GM04504 (cell line): ENCODE results near the gene SARNP.
"Not testable (repeated sequence)": the region's sequence is repeated elsewhere in the genome, so short reads cannot be mapped to it uniquely, and the experiment has no call there.

ENCODE experiments used
- DNase-seq: peaks from one replicate; pipeline ENCODE4 v3.0.0-alpha.2; 2012; ENCODE audit warnings: low read depth

SARNP gene

DNA sequence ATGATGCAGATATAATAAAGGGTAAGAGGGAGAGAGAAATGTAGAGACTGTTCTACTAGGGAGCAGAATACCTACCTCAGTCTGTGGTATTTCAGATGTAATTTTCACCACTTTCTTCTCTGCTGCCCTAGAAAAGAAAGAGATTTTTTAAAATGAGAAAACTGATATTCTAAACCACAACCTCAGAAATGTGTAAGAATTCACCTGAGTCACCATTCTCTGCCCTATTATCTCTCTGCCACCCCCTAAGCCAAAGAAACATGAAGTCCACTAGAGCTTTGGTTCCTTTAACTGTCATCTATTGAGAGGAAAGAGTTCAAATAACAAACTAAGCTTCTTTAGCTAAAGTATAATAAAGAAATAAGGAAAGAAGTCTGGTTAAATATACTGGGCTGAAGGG, 21.6 kb downstream of the SARNP start:
- DNase-seq, result no peak

DNA sequence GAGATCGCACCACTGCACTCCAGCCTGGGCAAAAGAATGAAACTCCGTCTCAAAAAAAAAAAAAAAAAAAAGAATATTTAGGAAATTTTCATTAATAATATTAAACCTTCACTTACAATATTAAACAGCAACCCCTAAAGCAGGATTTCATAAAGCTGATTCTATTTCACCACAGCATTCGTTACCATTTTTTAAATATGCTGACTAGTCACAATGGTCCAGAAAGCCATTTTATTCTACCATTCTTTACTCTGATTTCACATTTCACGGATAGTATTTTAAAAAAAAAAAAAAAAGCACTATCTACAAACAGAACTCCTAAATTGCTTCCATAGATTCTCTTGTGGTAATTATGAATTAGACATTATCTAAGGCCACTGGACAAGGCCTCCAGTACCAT, 27.6 kb downstream of the SARNP start:
- no peak for DNase-seq

DNA sequence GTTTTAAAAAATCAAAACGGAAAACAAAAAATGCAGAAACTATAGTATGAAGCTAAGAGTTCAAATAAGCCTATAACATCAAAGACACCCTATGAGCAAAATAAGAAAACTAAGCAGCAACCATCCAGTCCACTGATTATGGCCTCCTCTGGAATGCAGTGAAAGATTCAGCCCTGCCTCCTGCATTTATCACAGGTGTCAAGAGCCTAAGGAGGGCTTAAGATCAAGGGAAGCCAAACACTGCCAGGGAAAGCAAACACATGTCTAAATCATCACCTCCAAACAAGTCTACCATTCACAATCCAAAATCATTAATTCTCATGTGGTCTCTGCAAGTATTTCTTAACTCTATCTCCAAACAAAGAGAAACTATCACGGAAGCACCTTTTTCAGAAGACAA, 28.4 kb downstream of the SARNP start:
- DNase-seq, result no peak

DNA sequence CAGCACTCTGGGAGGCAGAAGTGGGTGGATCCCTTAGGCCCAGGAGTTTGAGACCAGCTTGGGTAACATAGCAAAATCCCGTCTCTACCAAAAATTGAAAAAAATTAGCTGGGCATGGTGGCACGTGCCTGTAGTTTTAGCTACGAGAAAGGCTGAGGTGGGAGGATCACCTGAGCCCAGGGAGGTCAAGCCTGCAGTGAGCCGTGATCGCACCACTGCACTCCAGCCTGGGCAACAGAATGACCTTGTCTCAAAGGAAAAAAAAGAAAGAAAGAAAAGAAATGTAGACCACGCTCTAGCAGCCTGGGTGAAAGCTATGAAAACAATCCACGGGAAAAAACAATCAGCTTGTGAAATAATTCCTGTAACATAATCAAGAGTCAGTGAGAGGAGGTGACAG, 29.0 kb downstream of the SARNP start:
- DNase-seq, result no peak

DNA sequence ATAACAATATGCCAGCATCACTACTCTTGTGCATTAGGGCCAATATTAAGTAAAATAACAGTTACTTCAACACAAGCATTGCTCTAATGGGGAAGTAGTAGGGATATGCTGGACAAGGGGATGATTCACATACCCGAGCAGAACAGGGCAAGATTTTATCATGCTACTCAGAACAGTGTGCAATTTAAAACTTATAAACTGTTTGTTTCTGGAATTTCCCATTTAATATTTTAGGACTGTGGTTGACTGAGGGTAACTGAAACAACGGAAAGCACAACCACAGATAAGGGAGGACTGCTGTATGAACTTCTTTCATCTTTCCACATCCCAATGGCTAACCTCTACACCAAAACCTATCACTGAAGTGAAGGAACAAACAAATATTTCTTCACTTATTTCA, 36.8 kb downstream of the SARNP start:
- DNase-seq, result no peak

DNA sequence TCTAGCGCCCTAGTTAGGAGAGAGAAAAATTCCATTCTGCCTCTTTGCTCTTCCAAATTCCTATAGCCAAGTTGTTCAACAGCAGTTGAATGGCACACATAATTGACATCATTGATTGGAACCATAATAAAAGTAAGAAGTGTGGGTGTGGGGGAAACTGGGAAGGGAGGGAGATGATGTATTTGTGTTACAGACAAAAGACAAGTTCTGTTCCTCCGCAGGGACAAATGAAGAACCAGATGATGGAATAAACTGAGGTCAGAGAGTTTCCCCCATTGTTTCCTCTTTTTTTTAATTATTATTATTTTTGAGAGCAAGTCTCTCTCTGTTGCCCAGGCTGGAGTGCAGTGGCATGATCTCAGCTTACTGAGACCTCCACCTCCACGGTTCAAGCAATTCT, 39.7 kb downstream of the SARNP start:
- no peak for DNase-seq

DNA sequence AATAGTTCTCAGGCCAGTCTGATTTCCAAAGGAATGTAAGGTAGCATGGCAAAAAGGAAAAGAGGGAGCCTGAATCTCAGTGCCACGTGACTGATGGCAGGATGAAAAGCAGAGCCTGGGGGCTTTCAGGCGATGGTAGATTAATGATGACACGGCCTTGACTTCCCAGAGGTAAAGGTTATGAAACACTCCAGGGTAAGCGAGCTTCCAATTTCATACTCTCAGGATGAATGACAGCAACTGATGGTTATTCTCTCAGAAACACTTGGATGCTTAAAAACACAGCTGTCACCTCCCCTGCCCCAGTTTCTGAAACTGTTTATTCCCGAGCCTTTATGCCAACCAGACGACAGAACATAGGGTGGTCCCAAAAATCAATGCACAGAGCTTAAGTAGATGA, 45.8 kb downstream of the SARNP start:
- no peak for DNase-seq

DNA sequence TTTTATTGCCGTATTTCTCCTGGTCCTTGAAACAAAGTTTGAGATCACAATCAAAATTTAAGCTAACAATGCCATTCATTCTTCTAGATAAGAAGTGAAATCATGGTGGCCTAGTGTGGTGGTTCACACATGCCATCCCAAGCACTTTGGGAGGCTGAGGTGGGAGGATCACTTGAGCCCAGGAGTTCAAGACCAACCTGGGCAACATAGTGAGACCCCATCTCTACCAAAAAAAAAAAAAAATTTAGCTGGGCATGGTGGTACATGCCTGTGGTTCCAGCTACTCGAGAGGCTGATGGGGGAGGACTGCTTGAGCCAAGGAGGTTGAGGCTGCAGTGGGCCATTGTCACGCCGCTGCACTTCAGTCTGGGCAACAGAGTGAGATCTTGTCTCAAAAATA, 50.4 kb downstream of the SARNP start:
- DNase-seq, result no peak

DNA sequence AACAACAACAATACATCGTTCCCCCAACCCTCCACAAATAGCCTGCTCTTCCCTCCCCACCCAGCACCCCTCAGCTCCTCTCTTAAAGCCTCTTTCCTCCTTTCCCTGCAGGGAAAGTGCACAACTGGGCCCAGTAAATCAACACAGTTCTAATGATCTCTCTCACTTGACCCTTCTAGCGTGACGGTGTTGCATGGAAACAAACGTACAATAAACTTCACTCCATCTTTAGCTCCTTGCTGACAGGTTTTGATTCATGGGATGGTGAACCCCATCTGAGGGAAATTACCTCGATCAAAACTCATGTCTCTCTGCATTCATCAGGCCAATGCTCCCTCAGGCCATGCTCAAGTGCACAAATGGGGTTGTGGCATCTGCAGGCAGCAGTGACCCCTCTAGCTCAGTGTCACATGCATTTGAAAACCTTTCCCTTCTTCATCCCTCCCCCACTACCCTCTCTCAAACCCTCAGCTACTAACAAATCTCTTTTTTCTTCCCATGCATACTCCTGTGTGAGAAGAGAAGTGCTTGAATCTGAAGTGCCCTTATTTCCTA, 51.7 kb downstream of the SARNP start:
- no peak for DNase-seq

DNA sequence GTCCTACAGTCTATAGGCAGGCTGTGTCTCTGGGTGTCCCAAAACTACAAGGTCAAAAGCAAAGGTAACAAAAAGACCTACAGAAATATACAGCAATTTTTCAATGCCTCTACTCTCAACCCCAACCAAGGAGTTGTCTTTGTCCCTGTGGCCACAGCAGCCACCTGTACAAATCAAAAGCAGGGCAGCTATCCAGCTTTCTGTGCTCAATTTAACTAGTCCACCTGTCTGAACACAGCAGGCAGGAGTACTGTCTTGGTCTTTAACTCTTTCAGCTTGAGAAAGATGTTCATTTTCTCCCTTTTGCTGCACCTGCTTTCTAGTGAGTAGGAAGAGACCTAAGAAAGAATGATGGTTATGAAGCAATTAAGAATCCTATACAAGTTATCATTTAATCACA, 54.9 kb downstream of the SARNP start:
- no peak for DNase-seq

DNA sequence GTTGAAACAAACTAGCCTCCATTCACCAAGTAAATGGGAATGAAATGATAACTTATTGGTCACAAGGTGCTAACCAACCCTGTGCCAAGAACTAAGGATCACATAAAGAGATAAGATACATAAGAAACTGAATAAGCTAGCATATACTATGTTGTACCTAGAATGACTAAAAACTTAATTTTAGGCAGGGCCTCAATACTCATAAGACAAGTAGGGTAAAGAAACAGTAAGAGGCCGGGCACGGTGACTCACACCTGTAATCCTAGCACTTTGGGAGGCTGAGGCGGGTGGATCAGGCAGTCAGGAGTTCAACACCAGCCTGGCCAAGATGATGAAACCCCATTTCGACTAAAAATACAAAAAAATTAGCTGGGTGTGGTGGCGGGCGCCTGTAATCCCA, 56.9 kb downstream of the SARNP start:
- no peak for DNase-seq

DNA sequence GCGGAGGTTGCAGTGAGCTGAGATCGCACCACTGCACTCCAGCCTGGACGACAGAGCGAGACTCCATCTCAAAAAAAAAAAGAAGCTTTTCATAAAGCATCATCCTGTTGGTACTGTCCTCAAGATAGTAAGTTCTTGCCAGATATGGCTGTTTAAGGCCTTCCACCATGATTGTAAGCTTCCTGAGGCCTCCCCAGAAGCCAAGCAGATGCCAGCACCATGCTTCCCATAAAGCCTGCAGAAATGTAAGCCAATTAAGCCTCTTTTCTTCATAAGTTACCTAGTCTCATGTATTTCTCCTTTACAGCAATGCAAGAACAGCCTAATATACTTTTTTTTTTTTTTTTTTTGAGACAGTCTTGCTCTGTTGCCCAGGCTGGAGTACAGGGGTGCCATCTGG, 58.9 kb downstream of the SARNP start:
- DNase-seq, result not testable (repeated sequence)

DNA sequence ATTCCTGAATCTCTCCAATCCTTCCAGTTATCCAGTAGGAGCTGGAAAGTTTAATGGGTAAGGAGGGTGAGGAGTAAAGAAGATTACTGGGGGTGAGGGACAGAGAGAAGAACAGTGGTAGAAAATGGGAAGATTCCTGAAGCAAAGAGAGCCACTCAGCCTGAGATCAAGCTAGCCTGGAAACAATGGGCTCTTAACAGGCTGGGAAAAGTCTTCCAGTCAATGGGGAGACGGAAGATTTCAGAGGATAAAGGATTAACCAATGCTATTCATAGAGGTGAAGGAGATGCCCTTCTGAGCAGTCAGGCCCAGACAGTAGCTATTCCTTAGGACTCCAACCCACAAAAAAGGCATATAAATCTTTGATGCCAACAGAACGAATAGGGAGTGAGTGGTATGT, 59.8 kb downstream of the SARNP start:
- no peak for DNase-seq

DNA sequence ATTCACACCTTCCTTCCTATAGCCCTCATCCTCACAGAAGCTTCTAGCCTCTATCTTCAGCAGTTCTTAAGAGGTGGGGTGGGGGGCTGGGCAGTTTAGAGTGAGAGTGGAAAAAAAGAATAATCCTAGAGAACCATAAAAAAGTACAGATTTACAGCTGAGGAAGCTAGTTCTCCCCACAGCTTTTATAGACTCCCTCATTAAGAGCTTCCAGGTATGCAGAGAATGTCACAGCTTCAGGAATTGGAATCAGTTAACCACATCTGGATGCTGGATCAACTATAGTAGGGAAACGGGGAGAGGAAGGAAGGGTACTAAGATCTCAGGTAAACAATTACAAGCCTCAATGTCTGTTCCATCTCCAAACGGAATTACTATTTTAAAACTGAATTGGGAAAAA, 62.3 kb downstream of the SARNP start:
- DNase-seq, result no peak

DNA sequence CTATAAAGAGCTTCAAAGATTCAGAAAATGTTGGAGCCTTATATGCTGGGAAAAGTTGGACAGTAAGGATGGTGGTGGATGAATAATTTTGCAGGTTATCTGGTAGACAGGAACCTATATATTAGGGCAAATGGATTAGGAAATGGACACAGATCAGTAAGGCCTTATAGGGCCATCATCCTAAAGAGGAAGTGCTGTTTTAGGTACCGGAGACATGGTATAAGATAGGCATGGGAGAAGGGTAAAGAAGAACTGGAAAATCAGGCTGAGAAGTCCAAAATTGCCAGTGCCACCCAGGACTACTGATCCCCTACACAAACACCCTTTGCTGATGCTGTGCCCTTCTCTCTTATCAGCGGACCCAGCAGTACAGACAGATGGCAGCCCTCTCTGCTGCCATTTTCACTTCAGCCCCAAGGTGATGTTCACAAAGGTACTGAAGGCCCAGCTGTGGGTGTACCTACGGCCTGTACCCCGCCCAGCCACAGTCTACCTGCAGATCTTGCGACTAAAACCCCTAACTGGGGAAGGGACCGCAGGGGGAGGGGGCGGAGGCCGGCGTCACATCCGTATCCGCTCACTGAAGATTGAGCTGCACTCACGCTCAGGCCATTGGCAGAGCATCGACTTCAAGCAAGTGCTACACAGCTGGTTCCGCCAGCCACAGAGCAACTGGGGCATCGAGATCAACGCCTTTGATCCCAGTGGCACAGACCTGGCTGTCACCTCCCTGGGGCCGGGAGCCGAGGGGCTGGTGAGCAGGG, 69.1 kb downstream of the SARNP start:
- no peak for DNase-seq

DNA sequence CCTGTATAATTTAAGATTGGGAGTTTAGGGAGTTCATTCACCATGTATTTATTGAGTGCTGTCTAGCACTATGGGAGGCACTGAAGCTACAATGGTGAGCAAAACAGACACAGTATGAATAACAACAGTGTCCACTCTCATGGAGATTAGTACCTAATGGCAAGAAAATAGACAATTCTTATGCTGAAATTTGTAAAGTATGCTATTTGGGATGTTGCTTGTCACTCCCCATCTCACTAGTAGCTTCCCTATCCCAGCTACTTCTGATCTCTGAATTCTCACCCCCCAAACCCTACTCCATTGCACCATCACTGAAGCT, 70.7 kb downstream of the SARNP start:
- no peak for DNase-seq

DNA sequence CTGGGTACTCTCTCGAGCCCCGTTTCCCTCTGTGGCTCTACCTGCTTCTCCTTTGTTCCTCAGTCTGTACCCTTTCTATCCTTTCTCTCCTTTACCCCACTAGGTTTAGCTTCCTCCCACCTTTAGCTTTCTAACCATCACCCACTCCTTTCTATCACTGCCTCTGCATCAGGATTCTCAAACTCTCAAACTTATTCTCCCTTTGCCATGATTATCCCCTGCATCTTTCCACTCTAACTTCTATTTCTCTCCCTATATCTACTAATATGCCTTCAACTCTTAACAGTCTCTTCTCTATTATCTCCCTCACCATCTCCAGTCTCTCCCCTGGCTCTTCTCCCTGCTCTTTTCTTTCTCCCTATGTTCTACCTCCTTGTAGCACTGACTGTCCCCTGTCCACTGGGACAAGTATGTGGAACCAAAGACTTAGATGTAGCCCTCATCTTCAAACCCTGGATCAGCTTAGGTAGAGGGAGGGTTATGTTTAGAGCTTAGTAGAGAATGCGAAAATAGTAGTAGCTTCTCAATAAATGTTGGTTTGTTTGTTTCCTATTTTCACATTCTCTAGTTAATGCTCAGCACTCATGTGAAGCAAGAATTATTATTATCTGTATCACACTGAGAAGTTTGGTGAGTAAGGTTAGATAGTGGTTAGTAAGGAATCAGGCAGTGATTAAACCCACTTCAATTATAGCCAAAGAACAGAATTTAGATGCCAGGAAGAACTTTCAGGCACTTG, 71.2 kb downstream of the SARNP start:
- no peak for DNase-seq

DNA sequence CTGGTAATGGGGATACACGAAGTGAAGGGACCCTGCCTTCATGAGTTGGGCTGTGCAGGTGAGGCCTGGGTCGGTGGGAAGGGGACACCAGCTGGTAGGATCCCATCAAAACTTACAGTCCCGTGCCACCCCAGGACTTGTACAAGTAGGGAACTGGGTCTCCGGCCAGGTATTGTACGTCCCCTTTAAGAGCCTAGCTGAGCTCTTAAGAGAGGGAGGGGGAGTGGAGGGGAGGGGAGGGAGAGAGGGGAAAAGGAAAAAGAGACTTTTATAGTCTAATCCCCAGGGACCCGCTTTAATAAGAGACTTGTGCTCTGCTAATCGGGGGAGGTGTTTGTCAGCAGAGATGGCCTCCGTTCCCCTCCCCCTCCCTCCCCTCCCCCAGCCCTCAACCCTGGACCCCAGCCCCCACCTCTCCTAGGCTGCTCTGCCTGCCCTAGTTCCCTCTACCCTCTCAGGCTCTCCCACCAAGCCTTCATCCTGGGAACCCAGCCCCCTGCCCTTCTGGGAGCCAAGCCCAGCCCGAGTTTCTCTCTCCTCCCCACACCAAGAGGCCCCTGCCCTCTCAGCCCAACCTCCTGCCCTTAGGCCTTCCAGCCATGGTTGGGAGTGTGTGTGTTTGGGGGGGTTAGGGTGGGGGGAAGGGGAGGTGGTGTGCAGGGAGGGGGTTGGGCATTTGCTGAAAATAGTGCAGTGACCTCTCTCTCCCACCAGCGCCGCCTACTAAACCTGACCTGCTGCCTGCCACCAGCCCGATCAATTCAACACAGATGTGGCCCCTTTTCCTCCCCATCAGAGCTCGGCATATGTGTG, 72.0 kb downstream of the SARNP start:
- DNase-seq, result no peak

DNA sequence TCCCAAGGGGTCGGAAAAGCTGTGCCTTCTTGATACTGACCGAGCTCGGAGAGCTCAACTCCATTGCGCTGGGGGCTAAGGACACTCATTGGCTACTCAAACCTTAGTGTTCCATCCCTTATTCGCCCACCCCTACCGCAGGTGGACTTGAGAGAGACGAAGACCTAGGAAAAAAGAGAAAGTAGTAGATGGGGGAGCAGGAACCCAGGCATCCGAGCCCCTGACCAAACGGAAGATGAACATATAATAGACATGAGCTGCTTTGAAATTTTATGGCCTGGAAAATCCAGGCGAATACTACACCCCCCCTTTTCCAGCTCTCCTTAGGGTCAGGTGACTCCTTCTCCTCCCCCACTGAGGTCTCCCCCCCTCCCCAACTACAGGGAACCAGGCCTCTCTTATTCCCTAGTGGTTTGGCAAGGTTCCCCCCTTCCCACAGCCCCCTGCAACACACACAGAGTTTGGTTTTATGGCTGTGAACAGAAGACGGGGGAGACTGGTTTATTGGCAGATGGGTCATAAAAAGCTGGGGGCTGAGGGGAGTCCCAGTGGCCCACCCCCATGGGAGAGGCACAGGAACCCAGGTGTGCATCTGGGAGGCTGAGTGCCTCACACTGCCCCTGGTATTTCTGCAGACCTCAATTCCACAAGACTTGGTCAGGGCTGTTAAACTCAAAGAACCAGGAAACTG, 73.0 kb downstream of the SARNP start:
- DNase-seq, result no peak

DNA sequence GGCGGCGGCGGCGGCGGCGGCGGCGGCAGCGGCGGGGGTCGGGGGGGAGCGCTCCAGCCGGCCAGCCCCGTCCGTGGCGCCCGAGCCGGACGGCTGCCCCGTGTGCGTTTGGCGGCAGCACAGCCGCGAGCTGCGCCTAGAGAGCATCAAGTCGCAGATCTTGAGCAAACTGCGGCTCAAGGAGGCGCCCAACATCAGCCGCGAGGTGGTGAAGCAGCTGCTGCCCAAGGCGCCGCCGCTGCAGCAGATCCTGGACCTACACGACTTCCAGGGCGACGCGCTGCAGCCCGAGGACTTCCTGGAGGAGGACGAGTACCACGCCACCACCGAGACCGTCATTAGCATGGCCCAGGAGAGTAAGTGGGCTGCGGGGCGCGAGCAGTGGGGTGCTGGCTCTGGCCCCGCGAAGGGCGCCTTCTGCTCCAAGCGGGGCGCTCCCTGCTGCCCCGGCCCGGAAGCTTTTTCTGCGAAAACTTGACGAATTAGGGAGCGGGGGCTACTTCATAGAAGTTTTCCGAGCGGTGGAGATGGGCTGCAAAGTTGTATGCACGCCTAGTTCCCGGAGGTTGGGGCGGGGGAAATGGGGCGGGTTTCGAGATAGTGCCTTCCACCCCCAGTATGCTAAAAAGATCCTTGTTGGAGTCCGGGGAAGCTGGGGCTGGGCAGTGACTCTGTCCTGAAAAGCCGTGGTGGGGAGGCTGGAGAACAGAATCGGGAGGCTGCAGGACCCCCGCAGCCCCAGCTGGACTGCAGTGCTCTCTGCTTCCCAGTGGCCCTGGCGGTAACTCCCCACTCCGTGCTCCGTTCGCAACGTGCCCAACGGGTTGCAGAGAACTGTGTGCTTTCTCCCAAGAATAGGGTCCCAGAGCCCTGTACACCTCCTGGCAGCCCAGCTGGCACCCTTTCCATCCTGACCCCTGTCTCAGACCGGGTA, 73.9 kb downstream of the SARNP start:
- DNase-seq, result no peak
